Activated CD4-positive, alpha-beta T cell treated with anti-CD3 and anti-CD28 coated beads, Interleukin-2, amount 10 ng/mL, durations not matched to agents 7 days and 5 days (primary cell): Measurements from ENCODE around the gene FYB2. TPM values are rescaled to one million over a fixed set of nuclear protein-coding genes. Genes with fewer than 3 reads are reported as not detected.

ENCODE experiments used
- CTCF ChIA-PET: fragments of 350-600 bp; sonication (Branson Sonifier 250); formaldehyde crosslinking; loops from one replicate; lab custom pipeline; 2021; ENCODE audit warnings: antibody characterized with exemption; lab: Charles Lee
- POLR2A ChIA-PET: fragments of 350-600 bp; sonication (Branson Sonifier 250); formaldehyde crosslinking; loops from one replicate; lab custom pipeline; 2021; ENCODE audit warnings: antibody characterized with exemption; lab: Charles Lee
- DNase-seq: peaks from one replicate; pipeline ENCODE4 v3.0.0-alpha.2; 2020
- H3K27ac Mint-ChIP-seq: one replicate; pipeline ENCODE4 v1.8.0; 2021; ENCODE audit warnings: mild to moderate bottlenecking, moderate library complexity, mixed read lengths
- H3K27me3 Mint-ChIP-seq: one replicate; pipeline ENCODE4 v1.8.0; 2021; ENCODE audit warnings: mixed read lengths
- H3K36me3 Mint-ChIP-seq: one replicate; pipeline ENCODE4 v1.8.0; 2021; ENCODE audit warnings: low read depth, mixed read lengths
- H3K4me1 Mint-ChIP-seq: one replicate; pipeline ENCODE4 v1.8.0; 2021; ENCODE audit warnings: mixed read lengths
- H3K4me3 Mint-ChIP-seq: one replicate; pipeline ENCODE4 v1.8.0; 2021; ENCODE audit warnings: mild to moderate bottlenecking, moderate library complexity, mixed read lengths
- H3K9me3 Mint-ChIP-seq: one replicate; pipeline ENCODE4 v1.8.0; 2021; ENCODE audit warnings: mixed read lengths
- total RNA-seq, 2 experiments: library from RNA; stranded (reverse); gene quantifications; one replicate each; pipeline ENCODE4 v1.2.3, GENCODE V29; 2021

Gene FYB2
- total RNA-seq, 2 experiments from 2014 or later: not detected

GRCh38 chr1:56803561-56804156, 15.5 kb downstream of the FYB2 start:
- no peaks in the 10 kb centered on the region for H3K9me3 Mint-ChIP-seq
- H3K36me3 Mint-ChIP-seq: no peaks in the 10 kb centered on the region
- DNase-seq: peak; percentile 6
- ChIA-PET CTCF (no interaction called here), POLR2A (no interaction called here)
- no peaks in the 10 kb centered on the region for H3K4me1 Mint-ChIP-seq
- no peak overlapping the region for H3K4me3 Mint-ChIP-seq
- H3K27ac Mint-ChIP-seq: no peak overlapping the region
- H3K27me3 Mint-ChIP-seq: no peaks in the 10 kb centered on the region

GRCh38 chr1:56799605-56800400, 19.4 kb downstream of the FYB2 start:
- no peak for DNase-seq
- ChIA-PET CTCF (no interaction called here), POLR2A (no interaction called here)
- peaks cover 2% of the 10 kb centered on the region for H3K27me3 Mint-ChIP-seq
- no peaks in the 10 kb centered on the region for H3K9me3 Mint-ChIP-seq
- no peaks in the 10 kb centered on the region for H3K4me1 Mint-ChIP-seq
- no peak overlapping the region for H3K27ac Mint-ChIP-seq
- no peaks in the 10 kb centered on the region for H3K36me3 Mint-ChIP-seq
- no peak overlapping the region for H3K4me3 Mint-ChIP-seq

GRCh38 chr1:56798053-56798471, 21.1 kb downstream of the FYB2 start:
- H3K4me1 Mint-ChIP-seq: no peaks in the 10 kb centered on the region
- no peaks in the 10 kb centered on the region for H3K9me3 Mint-ChIP-seq
- H3K27me3 Mint-ChIP-seq: peaks cover 2% of the 10 kb centered on the region
- ChIA-PET CTCF (no interaction called here), POLR2A (no interaction called here)
- no peaks in the 10 kb centered on the region for H3K36me3 Mint-ChIP-seq
- DNase-seq: no peak
- H3K27ac Mint-ChIP-seq: no peak overlapping the region
- no peak overlapping the region for H3K4me3 Mint-ChIP-seq

GRCh38 chr1:56797065-56797685, 22.0 kb downstream of the FYB2 start:
- no peaks in the 10 kb centered on the region for H3K36me3 Mint-ChIP-seq
- H3K27ac Mint-ChIP-seq: no peak overlapping the region
- no peaks in the 10 kb centered on the region for H3K4me1 Mint-ChIP-seq
- no peak overlapping the region for H3K4me3 Mint-ChIP-seq
- H3K27me3 Mint-ChIP-seq: peaks cover 2% of the 10 kb centered on the region
- ChIA-PET POLR2A (no interaction called here), CTCF (no interaction called here)
- DNase-seq: no peak
- H3K9me3 Mint-ChIP-seq: no peaks in the 10 kb centered on the region

GRCh38 chr1:56795870-56796269, 23.3 kb downstream of the FYB2 start:
- H3K9me3 Mint-ChIP-seq: no peaks in the 10 kb centered on the region

GRCh38 chr1:56790036-56790435, 29.2 kb downstream of the FYB2 start:
- ChIA-PET POLR2A (no interaction called here), CTCF (no interaction called here)
- Mint-ChIP-seq H3K36me3 (no peaks in the 10 kb centered on the region), H3K27ac (no peak overlapping the region), H3K4me3 (no peak overlapping the region), H3K9me3 (no peaks in the 10 kb centered on the region), H3K4me1 (no peaks in the 10 kb centered on the region), H3K27me3 (peaks cover 2% of the 10 kb centered on the region)
- no peak for DNase-seq

More at GRCh38 chr1:56795870-56796269, 23.3 kb downstream of the FYB2 start:
- ChIA-PET CTCF (no interaction called here), POLR2A (no interaction called here)
- DNase-seq: no peak
- no peak overlapping the region for H3K4me3 Mint-ChIP-seq
- peaks cover 2% of the 10 kb centered on the region for H3K27me3 Mint-ChIP-seq
- H3K27ac Mint-ChIP-seq: no peak overlapping the region
- no peaks in the 10 kb centered on the region for H3K4me1 Mint-ChIP-seq
- H3K36me3 Mint-ChIP-seq: no peaks in the 10 kb centered on the region

GRCh38 chr1:56788588-56788987, 30.6 kb downstream of the FYB2 start:
- DNase-seq: no peak
- H3K4me3 Mint-ChIP-seq: no peak overlapping the region
- ChIA-PET CTCF (interaction anchor here (1.0 kb wide), 1 partner anchor 14 kb away, joined by 3 read pairs; no protein-coding TSS in a partner anchor), POLR2A (no interaction called here)
- no peaks in the 10 kb centered on the region for H3K36me3 Mint-ChIP-seq
- peaks cover 2% of the 10 kb centered on the region for H3K27me3 Mint-ChIP-seq
- H3K27ac Mint-ChIP-seq: no peak overlapping the region
- H3K9me3 Mint-ChIP-seq: no peaks in the 10 kb centered on the region
- H3K4me1 Mint-ChIP-seq: no peaks in the 10 kb centered on the region

- DNase-seq: no peak
- POLR2A ChIA-PET: no interaction called here
- Mint-ChIP-seq H3K27ac (no peak overlapping the region), H3K36me3 (no peaks in the 10 kb centered on the region), H3K4me3 (no peak overlapping the region), H3K27me3 (peaks cover 2% of the 10 kb centered on the region), H3K9me3 (no peaks in the 10 kb centered on the region), H3K4me1 (no peaks in the 10 kb centered on the region)
- CTCF ChIA-PET: no interaction called here
These were observed 31.1 kb downstream of the FYB2 start for GRCh38 chr1:56788102-56788501.

- CTCF ChIA-PET: no interaction called here
- H3K27me3 Mint-ChIP-seq: peaks cover 2% of the 10 kb centered on the region
- H3K27ac Mint-ChIP-seq: no peak overlapping the region
- no peak overlapping the region for H3K4me3 Mint-ChIP-seq
- no peaks in the 10 kb centered on the region for H3K36me3 Mint-ChIP-seq
- H3K4me1 Mint-ChIP-seq: no peaks in the 10 kb centered on the region
- DNase-seq: no peak
- POLR2A ChIA-PET: no interaction called here
- no peaks in the 10 kb centered on the region for H3K9me3 Mint-ChIP-seq
These were observed 31.9 kb downstream of the FYB2 start for GRCh38 chr1:56787330-56787729.

GRCh38 chr1:56782773-56783172, 36.4 kb downstream of the FYB2 start:
- H3K9me3 Mint-ChIP-seq: no peaks in the 10 kb centered on the region
- H3K27me3 Mint-ChIP-seq: no peaks in the 10 kb centered on the region
- ChIA-PET CTCF (no interaction called here), POLR2A (no interaction called here)
- H3K36me3 Mint-ChIP-seq: no peaks in the 10 kb centered on the region
- no peaks in the 10 kb centered on the region for H3K4me1 Mint-ChIP-seq
- H3K27ac Mint-ChIP-seq: no peak overlapping the region
- DNase-seq: no peak
- H3K4me3 Mint-ChIP-seq: no peak overlapping the region

- Mint-ChIP-seq H3K4me1 (no peaks in the 10 kb centered on the region), H3K27me3 (no peaks in the 10 kb centered on the region), H3K4me3 (no peak overlapping the region), H3K27ac (no peak overlapping the region), H3K36me3 (no peaks in the 10 kb centered on the region), H3K9me3 (no peaks in the 10 kb centered on the region)
- POLR2A ChIA-PET: no interaction called here
- DNase-seq: no peak
- CTCF ChIA-PET: no interaction called here
These were observed 38.4 kb downstream of the FYB2 start for GRCh38 chr1:56780826-56781225.

- CTCF ChIA-PET: interaction anchor here (0.6 kb wide), 1 partner anchor 24 kb away, joined by 5 read pairs; no protein-coding TSS in a partner anchor
- DNase-seq: no peak
- Mint-ChIP-seq H3K27me3 (no peaks in the 10 kb centered on the region), H3K27ac (no peak overlapping the region), H3K9me3 (no peaks in the 10 kb centered on the region), H3K4me3 (no peak overlapping the region), H3K36me3 (no peaks in the 10 kb centered on the region), H3K4me1 (no peaks in the 10 kb centered on the region)
- POLR2A ChIA-PET: no interaction called here
These were observed 39.0 kb downstream of the FYB2 start for GRCh38 chr1:56780128-56780750.

GRCh38 chr1:56777972-56778371, 41.2 kb downstream of the FYB2 start:
- CTCF ChIA-PET: no interaction called here
- H3K4me3 Mint-ChIP-seq: no peak overlapping the region
- POLR2A ChIA-PET: no interaction called here
- H3K4me1 Mint-ChIP-seq: peaks cover 13% of the 10 kb centered on the region
- no peak for DNase-seq
- H3K27ac Mint-ChIP-seq: no peak overlapping the region
- H3K27me3 Mint-ChIP-seq: no peaks in the 10 kb centered on the region
- peaks cover 4% of the 10 kb centered on the region for H3K9me3 Mint-ChIP-seq
- H3K36me3 Mint-ChIP-seq: peaks cover 1% of the 10 kb centered on the region
